Neural cell (in vitro differentiated cells): Measurements from ENCODE around the gene CDC42EP5. TPM values are rescaled to one million over a fixed set of nuclear protein-coding genes. Genes with fewer than 3 reads are reported as not detected.
A peak's percentile ranks its signal among the peaks of the same experiment; 100 is the strongest.

Experiments used
- H2AFZ ChIP-seq: fragments of 200-600, 300-800 bp; sonication (generic), shearing (Covaris generic); 2 replicates; pipeline ENCODE4 v1.6.0; 2014; ENCODE audit warnings: low read depth, mild to moderate bottlenecking, antibody characterized with exemption, low read length, moderate library complexity
- H3F3A ChIP-seq: fragments of 200-600 bp; shearing (Covaris generic); 2 replicates; pipeline ENCODE4 v1.6.1; 2016; ENCODE audit warnings: mild to moderate bottlenecking, moderate library complexity, mixed read lengths, antibody characterized with exemption, low read length; ENCODE audit not compliant: insufficient read depth, poor library complexity, severe bottlenecking
- H3K27ac ChIP-seq: fragments of 200-600, 300-800 bp; sonication (generic), shearing (Covaris generic); 2 replicates; pipeline ENCODE4 v1.5.1; 2014; ENCODE audit warnings: mild to moderate bottlenecking, low read length, moderate library complexity
- H3K27me3 ChIP-seq: fragments of 300-800, 200-600 bp; sonication (generic), shearing (Covaris generic); 2 replicates; pipeline ENCODE4 v1.6.0; 2014; ENCODE audit warnings: mild to moderate bottlenecking, low read depth, low read length, moderate library complexity; ENCODE audit not compliant: insufficient read depth
- H3K36me3 ChIP-seq: fragments of 300-800, 200-600 bp; sonication (generic), shearing (Covaris generic); 2 replicates; pipeline ENCODE4 v1.5.1; 2014; ENCODE audit warnings: mild to moderate bottlenecking, antibody characterized with exemption, low read length, moderate library complexity; ENCODE audit not compliant: insufficient read depth
- H3K4me2 ChIP-seq: fragments of 300-800, 200-600 bp; sonication (generic), shearing (Covaris generic); 2 replicates; pipeline ENCODE4 v1.6.0; 2014; ENCODE audit warnings: mild to moderate bottlenecking, low read length
- H3K4me3 ChIP-seq: fragments of 300-800, 200-600 bp; sonication (generic), shearing (Covaris generic); 2 replicates; pipeline ENCODE4 v1.5.1; 2014; ENCODE audit warnings: mild to moderate bottlenecking, low read length, moderate library complexity
- H3K79me2 ChIP-seq: fragments of 200-600 bp; shearing (Covaris generic); replicated peaks from 2 replicates; pipeline ENCODE4 v1.6.0; 2014; ENCODE audit warnings: mild to moderate bottlenecking, low read length, moderate library complexity; ENCODE audit not compliant: insufficient read depth
- H3K9ac ChIP-seq: fragments of 300-800, 200-600 bp; sonication (generic), shearing (Covaris generic); 2 replicates; pipeline ENCODE4 v1.6.1; 2016; ENCODE audit warnings: mild to moderate bottlenecking, low read length, mixed read lengths
- H3K9me2 ChIP-seq: fragments of 200-600 bp; shearing (Covaris generic); 2 replicates; pipeline ENCODE4 v1.6.1; 2016; ENCODE audit warnings: mild to moderate bottlenecking, low read length, mixed read lengths; ENCODE audit not compliant: insufficient read depth
- H3K9me3 ChIP-seq: fragments of 200-600, 300-800 bp; sonication (generic), shearing (Covaris generic); 2 replicates; pipeline ENCODE4 v1.6.1; 2016; ENCODE audit warnings: mild to moderate bottlenecking, mixed run types, low read length, moderate library complexity, mixed read lengths
- H4K20me1 ChIP-seq: fragments of 200-600 bp; shearing (Covaris generic); 2 replicates; pipeline ENCODE4 v1.6.1; 2016; ENCODE audit warnings: mild to moderate bottlenecking, mixed run types; ENCODE audit not compliant: insufficient read depth
- CTCF ChIP-seq: fragments of 450-650 bp; IDR thresholded peaks from 2 replicates; pipeline ENCODE4 v1.5.1; 2014; ENCODE audit warnings: antibody characterized with exemption, mild to moderate bottlenecking, moderate library complexity; ENCODE audit not compliant: poor library complexity, severe bottlenecking
- EP300 ChIP-seq: fragments of 450-650 bp; conservative IDR thresholded peaks from 2 replicates; pipeline ENCODE4 v1.6.1; 2014; ENCODE audit warnings: antibody characterized with exemption, mild to moderate bottlenecking, moderate library complexity; ENCODE audit not compliant: poor library complexity, severe bottlenecking
- EZH2 ChIP-seq: fragments of 200-600, 300-800 bp; shearing (Covaris generic), sonication (generic); IDR thresholded peaks from 2 replicates; pipeline ENCODE4 v1.6.1; 2014; ENCODE audit warnings: antibody characterized with exemption, low read length, borderline replicate concordance, mild to moderate bottlenecking; ENCODE audit not compliant: insufficient read depth, poor library complexity, severe bottlenecking
- MXI1 ChIP-seq: fragments of 450-650 bp; conservative IDR thresholded peaks from 2 replicates; pipeline ENCODE4 v1.6.1; 2014; ENCODE audit warnings: antibody characterized with exemption, mild to moderate bottlenecking; ENCODE audit not compliant: poor library complexity, severe bottlenecking
- POLR2AphosphoS5 ChIP-seq: IDR thresholded peaks from 2 replicates; pipeline ENCODE4 v1.6.1; 2012
- RAD21 ChIP-seq: fragments of 450-650 bp; conservative IDR thresholded peaks from 2 replicates; pipeline ENCODE4 v1.6.1; 2014; ENCODE audit warnings: antibody characterized with exemption, mild to moderate bottlenecking, moderate library complexity
- REST ChIP-seq: IDR thresholded peaks from 2 replicates; pipeline ENCODE4 v1.6.1; 2012; ENCODE audit warnings: borderline replicate concordance
- SMC3 ChIP-seq: fragments of 450-650 bp; conservative IDR thresholded peaks from 2 replicates; pipeline ENCODE4 v1.6.1; 2014; ENCODE audit warnings: antibody characterized with exemption, mild to moderate bottlenecking, moderate library complexity; ENCODE audit not compliant: poor library complexity
- TAF1 ChIP-seq: IDR thresholded peaks from 2 replicates; pipeline ENCODE4 v1.6.1; 2012; ENCODE audit warnings: low read depth
- polyA plus RNA-seq: library from polyadenylated mRNA; depleted of rRNA; stranded (reverse); fragments of >200 nt; gene quantifications from 2 replicates; pipeline ENCODE4 v1.2.3, GENCODE V29; 2014

Gene CDC42EP5
- polyA plus RNA-seq, 1 donor from 2014 or later, result not detected

- no peaks in the 10 kb centered on the region for H3K9me2 ChIP-seq
- no peaks in the 10 kb centered on the region for H3K36me3 ChIP-seq
- H3K9ac ChIP-seq, result peak overlapping the region; percentile 16
- no peak overlapping the region for H2AFZ ChIP-seq
- no peak overlapping the region for H3K4me3 ChIP-seq
- no peaks in the 10 kb centered on the region for H3F3A ChIP-seq
- no peak overlapping the region for H3K27ac ChIP-seq
- TF ChIP-seq MXI1 (no peak), EP300 (no peak), TAF1 (no peak), REST (no peak), EZH2 (no peak), CTCF (no peak)
- H3K9me3 ChIP-seq, result no peaks in the 10 kb centered on the region
- no peaks in the 10 kb centered on the region for H3K27me3 ChIP-seq
- no peaks in the 10 kb centered on the region for H4K20me1 ChIP-seq
- no peaks in the 10 kb centered on the region for H3K79me2 ChIP-seq
- H3K4me2 ChIP-seq, result no peak overlapping the region
These were observed 36.4 kb downstream of the CDC42EP5 start for GRCh38 chr19:54436628-54437252.

GRCh38 chr19:54436031-54436523 is 37.0 kb downstream of the CDC42EP5 start:
- no peaks in the 10 kb centered on the region for H3F3A ChIP-seq
- TF ChIP-seq EZH2 (no peak), POLR2AphosphoS5 (no peak), RAD21 (no peak), TAF1 (no peak), SMC3 (no peak), REST (no peak), CTCF (no peak), MXI1 (no peak), EP300 (no peak)
- H3K4me3 ChIP-seq, result no peak overlapping the region
- peak overlapping the region; percentile 16 for H3K9ac ChIP-seq
- no peaks in the 10 kb centered on the region for H3K27me3 ChIP-seq
- H3K9me2 ChIP-seq, result no peaks in the 10 kb centered on the region
- H3K4me2 ChIP-seq, result no peak overlapping the region
- H3K36me3 ChIP-seq, result no peaks in the 10 kb centered on the region
- no peaks in the 10 kb centered on the region for H3K79me2 ChIP-seq
- H3K27ac ChIP-seq, result no peak overlapping the region
- H4K20me1 ChIP-seq, result no peaks in the 10 kb centered on the region
- H2AFZ ChIP-seq, result no peak overlapping the region
- H3K9me3 ChIP-seq, result no peaks in the 10 kb centered on the region
